Measurements from ENCODE around the gene EXOC7.

EXOC7 gene

GRCh38 chr17:76088041-76088867 lies 15.3 kb downstream of the EXOC7 start:
- no peak for DNase-seq (ENCODE audit: low spot score)

GRCh38 chr17:76087531-76087930 lies 16.1 kb downstream of the EXOC7 start:
- DNase-seq (ENCODE audit: low spot score), result no peak

- DNase-seq (ENCODE audit: low spot score), result no peak
Observed at GRCh38 chr17:76086384-76086783, 17.2 kb downstream of the EXOC7 start.

- DNase-seq (ENCODE audit: low spot score), result no peak
Observed at GRCh38 chr17:76085731-76086366, 17.7 kb downstream of the EXOC7 start.

GRCh38 chr17:76085066-76085730 lies 18.4 kb downstream of the EXOC7 start:
- no peak for DNase-seq (ENCODE audit: low spot score)

- peak; percentile 60 for DNase-seq (ENCODE audit: low spot score)
Observed at GRCh38 chr17:76083536-76084182, 19.9 kb downstream of the EXOC7 start.

GRCh38 chr17:76082326-76083251 lies 21.0 kb downstream of the EXOC7 start:
- DNase-seq (ENCODE audit: low spot score), result peak; percentile 68

- DNase-seq (ENCODE audit: low spot score), result no peak
Observed at GRCh38 chr17:76081295-76082210, 22.0 kb downstream of the EXOC7 start.

- no peak for DNase-seq (ENCODE audit: low spot score)
Observed at GRCh38 chr17:76080768-76081287, 22.8 kb downstream of the EXOC7 start.

- DNase-seq (ENCODE audit: low spot score), result peak; percentile 66
Observed at GRCh38 chr17:76079956-76080767, 23.4 kb downstream of the EXOC7 start.

GRCh38 chr17:76079535-76079955 lies 24.0 kb downstream of the EXOC7 start:
- no peak for DNase-seq (ENCODE audit: low spot score)

- peak; percentile 67 for DNase-seq (ENCODE audit: low spot score)
Observed at GRCh38 chr17:76078860-76079534, 24.6 kb downstream of the EXOC7 start, which contains the start of gene ZACN. Gene ZACN (plus strand): TSS chr17:76079182. CDS start chr17:76079265, 83 bp downstream.

GRCh38 chr17:76078370-76078769 lies 25.2 kb downstream of the EXOC7 start:
- DNase-seq (ENCODE audit: low spot score), result peak; percentile 64

GRCh38 chr17:76077584-76078110 lies 25.9 kb downstream of the EXOC7 start:
- DNase-seq (ENCODE audit: low spot score), result no peak

GRCh38 chr17:76076765-76077583 lies 26.6 kb downstream of the EXOC7 start:
- DNase-seq (ENCODE audit: low spot score), result no peak

GRCh38 chr17:76076146-76076764 lies 27.3 kb downstream of the EXOC7 start:
- DNase-seq (ENCODE audit: low spot score), result no peak
